ENCODE results near the gene SAPCD2. TPM values are rescaled to one million over a fixed set of nuclear protein-coding genes. Genes with fewer than 3 reads are reported as not detected.

The SAPCD2 gene
- total RNA-seq, 1 donor from 2014 or later: 1.0 TPM

DNA sequence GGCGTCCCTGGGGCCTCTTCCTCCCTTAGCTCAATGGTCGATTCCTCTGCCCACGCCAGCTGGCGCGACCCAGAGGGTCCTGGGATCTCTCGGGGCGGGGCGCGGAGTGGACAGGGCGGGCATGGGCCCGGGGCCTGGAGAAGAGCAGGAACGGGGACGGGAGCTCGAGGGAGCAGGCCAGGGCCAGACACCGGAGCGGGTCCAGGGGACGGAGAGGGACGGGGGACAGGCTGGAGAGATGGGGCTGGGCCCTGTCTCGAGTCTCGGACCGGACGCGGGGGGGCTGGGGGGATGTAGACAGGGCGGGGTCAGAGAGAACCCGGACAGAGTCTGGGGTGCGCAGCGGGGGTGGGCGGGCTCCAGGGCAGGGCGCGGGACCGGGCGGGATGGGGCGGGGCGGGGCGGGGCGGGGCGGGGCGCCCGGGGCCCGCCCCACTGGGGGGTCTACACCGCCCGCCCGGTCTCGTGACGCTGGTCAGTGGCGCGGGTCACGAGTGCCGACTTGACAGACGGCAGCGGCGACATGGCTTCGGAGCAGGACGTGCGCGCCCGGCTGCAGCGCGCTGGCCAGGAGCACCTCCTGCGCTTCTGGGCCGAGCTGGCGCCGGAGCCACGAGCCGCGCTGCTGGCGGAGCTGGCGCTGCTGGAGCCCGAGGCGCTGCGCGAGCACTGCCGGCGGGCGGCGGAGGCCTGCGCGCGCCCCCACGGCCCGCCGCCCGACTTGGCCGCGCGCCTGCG lies 6.8 kb upstream of the SAPCD2 start, which contains the start of gene UAP1L1:
Gene UAP1L1, plus strand, starts transcription at position 508 of the 738 bp plus-strand sequence. Its CDS starts 16 bp downstream, at position 524.
- peak within 1 kb of the TSS; percentile 24 for H3K27ac Mint-ChIP-seq (ENCODE audit: unreplicated experiment)
- peak; percentile 39 for DNase-seq (ENCODE audit: low spot score)
- no peak within 1 kb of the TSS for H3K4me3 Mint-ChIP-seq (ENCODE audit: unreplicated experiment)
- peaks cover 25% of the 10 kb centered on the region for H3K27me3 Mint-ChIP-seq (ENCODE audit: unreplicated experiment)
- no peaks in the 10 kb centered on the region for H3K36me3 Mint-ChIP-seq (ENCODE audit: low read depth, unreplicated experiment)
- no peak for TF ChIP-seq CTCF (IDR thresholded peaks at IDR 0.05; ENCODE audit: unreplicated experiment)
- H3K9me3 Mint-ChIP-seq (ENCODE audit: unreplicated experiment): no peaks in the 10 kb centered on the region
- H3K4me1 Mint-ChIP-seq (ENCODE audit: unreplicated experiment): no peaks in the 10 kb centered on the region

- Mint-ChIP-seq H3K27me3 (ENCODE audit: unreplicated experiment) (peaks cover 22% of the 10 kb centered on the region), H3K27ac (ENCODE audit: unreplicated experiment) (peak overlapping the region; percentile 24), H3K9me3 (ENCODE audit: unreplicated experiment) (no peaks in the 10 kb centered on the region), H3K4me3 (ENCODE audit: unreplicated experiment) (no peak overlapping the region), H3K4me1 (ENCODE audit: unreplicated experiment) (no peaks in the 10 kb centered on the region), H3K36me3 (ENCODE audit: low read depth, unreplicated experiment) (no peaks in the 10 kb centered on the region)
- no peak for TF ChIP-seq CTCF (IDR thresholded peaks at IDR 0.05; ENCODE audit: unreplicated experiment)
- no peak for DNase-seq (ENCODE audit: low spot score)
These were observed 6.3 kb upstream of the SAPCD2 start for GRCh38 chr9:137076636-137077009.

- H3K9me3 Mint-ChIP-seq (ENCODE audit: unreplicated experiment): no peaks in the 10 kb centered on the region
- peaks cover 25% of the 10 kb centered on the region for H3K27me3 Mint-ChIP-seq (ENCODE audit: unreplicated experiment)
- no peak overlapping the region for H3K27ac Mint-ChIP-seq (ENCODE audit: unreplicated experiment)
- no peak for TF ChIP-seq CTCF (IDR thresholded peaks at IDR 0.05; ENCODE audit: unreplicated experiment)
- no peak for DNase-seq (ENCODE audit: low spot score)
- peaks cover 4% of the 10 kb centered on the region for H3K4me1 Mint-ChIP-seq (ENCODE audit: unreplicated experiment)
- H3K36me3 Mint-ChIP-seq (ENCODE audit: low read depth, unreplicated experiment): no peaks in the 10 kb centered on the region
- H3K4me3 Mint-ChIP-seq (ENCODE audit: unreplicated experiment): no peak overlapping the region
These were observed 5.0 kb upstream of the SAPCD2 start for GRCh38 chr9:137075275-137075775.

GRCh38 chr9:137074657-137075274 lies 4.4 kb upstream of the SAPCD2 start:
- H3K4me3 Mint-ChIP-seq (ENCODE audit: unreplicated experiment): no peak overlapping the region
- no peaks in the 10 kb centered on the region for H3K9me3 Mint-ChIP-seq (ENCODE audit: unreplicated experiment)
- no peak overlapping the region for H3K27ac Mint-ChIP-seq (ENCODE audit: unreplicated experiment)
- no peaks in the 10 kb centered on the region for H3K36me3 Mint-ChIP-seq (ENCODE audit: low read depth, unreplicated experiment)
- TF ChIP-seq CTCF (IDR thresholded peaks at IDR 0.05; ENCODE audit: unreplicated experiment): no peak
- H3K4me1 Mint-ChIP-seq (ENCODE audit: unreplicated experiment): peaks cover 4% of the 10 kb centered on the region
- peaks cover 22% of the 10 kb centered on the region for H3K27me3 Mint-ChIP-seq (ENCODE audit: unreplicated experiment)
- no peak for DNase-seq (ENCODE audit: low spot score)

GRCh38 chr9:137073992-137074399 lies 3.6 kb upstream of the SAPCD2 start:
- no peak overlapping the region for H3K27ac Mint-ChIP-seq (ENCODE audit: unreplicated experiment)
- no peak for TF ChIP-seq CTCF (IDR thresholded peaks at IDR 0.05; ENCODE audit: unreplicated experiment)

More at GRCh38 chr9:137073992-137074399, 3.6 kb upstream of the SAPCD2 start:
- H3K4me3 Mint-ChIP-seq (ENCODE audit: unreplicated experiment): no peak overlapping the region
- no peak for DNase-seq (ENCODE audit: low spot score)
- H3K27me3 Mint-ChIP-seq (ENCODE audit: unreplicated experiment): peaks cover 18% of the 10 kb centered on the region
- no peaks in the 10 kb centered on the region for H3K9me3 Mint-ChIP-seq (ENCODE audit: unreplicated experiment)
- no peaks in the 10 kb centered on the region for H3K36me3 Mint-ChIP-seq (ENCODE audit: low read depth, unreplicated experiment)
- peaks cover 4% of the 10 kb centered on the region for H3K4me1 Mint-ChIP-seq (ENCODE audit: unreplicated experiment)

Data from endothelial cell (in vitro differentiated cells).